ENCODE results near the gene TFE3. TPM values are rescaled to one million over a fixed set of nuclear protein-coding genes. Genes with fewer than 3 reads are reported as not detected.
A peak's percentile ranks its signal among the peaks of the same experiment; 100 is the strongest.

TFE3 gene
- total RNA-seq, 2 experiments from 2014 or later, result 27.1 to 27.5 TPM

GRCh38 chrX:49037883-49038475 is 5.2 kb downstream of the TFE3 start:
- intact Hi-C loops (cut with DNase I, micrococcal nuclease), result no loop called here
- Mint-ChIP-seq H3K27me3 (no peaks in the 10 kb centered on the region), H3K27ac (no peak overlapping the region)

DNA sequence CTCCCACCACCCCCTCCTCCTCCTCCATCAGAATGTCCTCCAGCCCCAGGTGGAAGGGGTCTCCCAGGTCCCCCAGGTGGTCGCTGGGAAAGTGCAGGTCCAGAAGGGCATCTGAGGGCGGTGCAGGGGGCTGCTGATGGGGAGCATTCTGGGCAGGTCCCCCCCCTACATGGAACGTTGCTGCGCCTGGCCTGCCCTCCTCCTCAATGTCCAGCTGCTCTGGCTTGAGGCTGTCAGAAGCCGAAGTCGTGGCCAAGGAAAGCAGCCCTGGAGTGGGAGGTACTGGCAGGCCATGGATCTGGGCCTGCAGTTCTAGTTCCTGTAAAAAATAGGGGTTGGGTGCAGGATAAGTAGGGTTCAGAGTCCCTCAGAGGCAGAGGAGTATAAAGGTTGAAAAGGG is 12.9 kb downstream of the TFE3 start:
- Mint-ChIP-seq H3K27ac (no peak overlapping the region), H3K27me3 (no peaks in the 10 kb centered on the region), H3K4me1 (no peaks in the 10 kb centered on the region), H3K9me3 (ENCODE audit: low read depth) (no peaks in the 10 kb centered on the region), H3K36me3 (ENCODE audit: low read depth) (peaks cover 17% of the 10 kb centered on the region), H3K4me3 (no peak overlapping the region)
- intact Hi-C loops (cut with DNase I, micrococcal nuclease), result no loop called here
- ChIA-PET CTCF (no interaction called here), POLR2A (no interaction called here)
- ATAC-seq, result no peak
- DNase-seq, result no peak

More at GRCh38 chrX:49037883-49038475, 5.2 kb downstream of the TFE3 start:
- no peak for DNase-seq
- CTCF ChIA-PET, result interaction anchor here (0.8 kb wide), 1 partner anchor 53 kb away, joined by 3 read pairs; no protein-coding TSS in a partner anchor
- POLR2A ChIA-PET, result no interaction called here
- no peak for ATAC-seq
- Mint-ChIP-seq H3K4me1 (peaks cover 35% of the 10 kb centered on the region), H3K4me3 (no peak overlapping the region), H3K36me3 (ENCODE audit: low read depth) (peaks cover 28% of the 10 kb centered on the region), H3K9me3 (ENCODE audit: low read depth) (no peaks in the 10 kb centered on the region)

DNA sequence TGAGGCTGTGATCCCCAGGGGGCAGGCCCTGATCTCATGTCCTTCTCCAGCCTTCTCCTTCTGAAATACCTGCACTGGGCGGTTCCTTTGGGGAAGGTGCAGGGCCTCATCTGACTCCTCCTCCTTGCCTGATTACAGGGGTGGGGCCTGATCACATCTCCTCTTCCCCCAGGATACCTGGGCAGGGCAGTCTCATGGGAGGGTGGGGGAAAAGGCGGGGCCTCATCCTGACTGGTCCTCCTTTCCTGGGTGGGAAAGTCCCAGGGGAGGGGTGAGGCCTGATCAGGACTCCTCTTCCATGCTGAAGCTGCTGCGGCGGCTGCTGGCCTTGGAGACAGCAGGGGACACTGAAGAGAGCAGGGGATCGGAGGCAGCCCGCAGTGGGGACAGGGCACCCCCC is 13.3 kb downstream of the TFE3 start:
- H3K27me3 Mint-ChIP-seq, result no peaks in the 10 kb centered on the region
- H3K27ac Mint-ChIP-seq, result no peak overlapping the region
- ATAC-seq, result no peak
- peaks cover 17% of the 10 kb centered on the region for H3K36me3 Mint-ChIP-seq (ENCODE audit: low read depth)
- POLR2A ChIA-PET, result no interaction called here
- no peak for DNase-seq
- H3K4me3 Mint-ChIP-seq, result no peak overlapping the region
- H3K9me3 Mint-ChIP-seq (ENCODE audit: low read depth), result no peaks in the 10 kb centered on the region
- H3K4me1 Mint-ChIP-seq, result no peaks in the 10 kb centered on the region
- CTCF ChIA-PET, result no interaction called here
- intact Hi-C loops (cut with DNase I, micrococcal nuclease), result no loop called here

- no peak for DNase-seq
- CTCF ChIA-PET, result no interaction called here
- intact Hi-C loops (cut with DNase I, micrococcal nuclease), result no loop called here
- H3K27me3 Mint-ChIP-seq, result no peaks in the 10 kb centered on the region
- POLR2A ChIA-PET, result no interaction called here
- H3K9me3 Mint-ChIP-seq (ENCODE audit: low read depth), result no peaks in the 10 kb centered on the region
- ATAC-seq, result no peak
- no peak overlapping the region for H3K4me3 Mint-ChIP-seq
- H3K4me1 Mint-ChIP-seq, result peaks cover 3% of the 10 kb centered on the region
- H3K36me3 Mint-ChIP-seq (ENCODE audit: low read depth), result peaks cover 4% of the 10 kb centered on the region
- no peak overlapping the region for H3K27ac Mint-ChIP-seq
These were observed 23.4 kb downstream of the TFE3 start for GRCh38 chrX:49019599-49020249.

- H3K4me1 Mint-ChIP-seq, result peaks cover 3% of the 10 kb centered on the region
- intact Hi-C loops (cut with DNase I, micrococcal nuclease), result no loop called here
- no peaks in the 10 kb centered on the region for H3K36me3 Mint-ChIP-seq (ENCODE audit: low read depth)
- ChIA-PET POLR2A (no interaction called here), CTCF (no interaction called here)
- H3K9me3 Mint-ChIP-seq (ENCODE audit: low read depth), result no peaks in the 10 kb centered on the region
- DNase-seq, result no peak
- no peak for ATAC-seq
- H3K4me3 Mint-ChIP-seq, result no peak overlapping the region
- H3K27ac Mint-ChIP-seq, result no peak overlapping the region
- H3K27me3 Mint-ChIP-seq, result no peaks in the 10 kb centered on the region
These were observed 24.1 kb downstream of the TFE3 start for GRCh38 chrX:49019050-49019449.

- CTCF ChIA-PET, result no interaction called here
- Mint-ChIP-seq H3K4me3 (no peak overlapping the region), H3K27ac (no peak overlapping the region), H3K36me3 (ENCODE audit: low read depth) (peaks cover 15% of the 10 kb centered on the region), H3K4me1 (peaks cover 22% of the 10 kb centered on the region), H3K9me3 (ENCODE audit: low read depth) (no peaks in the 10 kb centered on the region), H3K27me3 (no peaks in the 10 kb centered on the region)
- intact Hi-C loops (cut with DNase I, micrococcal nuclease), result loop anchor here (2.0 to 5.0 kb wide), 5 partner anchors 46 to 265 kb away; partner anchors contain the start of genes OTUD5 (in 1 of the 2) and PPP1R3F (in 1 of the 2)
- DNase-seq (no peak), ATAC-seq (no peak)
- POLR2A ChIA-PET, result no interaction called here
These were observed 39.5 kb downstream of the TFE3 start for GRCh38 chrX:49003696-49004095.

GRCh38 chrX:49002091-49002935 is 40.8 kb downstream of the TFE3 start, which contains the start of gene GRIPAP1:
Gene GRIPAP1 (minus strand): TSS chrX:49002264. CDS start chrX:49002229, 35 bp downstream.
- peak within 1 kb of the TSS; percentile 97 for H3K4me3 Mint-ChIP-seq

GRCh38 chrX:49001521-49002090 is 41.6 kb downstream of the TFE3 start:
- peaks cover 36% of the 10 kb centered on the region for H3K4me1 Mint-ChIP-seq
- CTCF ChIA-PET, result interaction anchor here (0.6 to 1.3 kb wide), 3 partner anchors 42 to 226 kb away, joined by 4 to 5 read pairs (median 4); partner anchors contain the start of gene TFE3

More at GRCh38 chrX:49002091-49002935, 40.8 kb downstream of the TFE3 start, which contains the start of gene GRIPAP1:
- peak; percentile 87 for DNase-seq
- Mint-ChIP-seq H3K4me1 (peaks cover 34% of the 10 kb centered on the region), H3K27me3 (no peaks in the 10 kb centered on the region), H3K9me3 (ENCODE audit: low read depth) (no peaks in the 10 kb centered on the region), H3K36me3 (ENCODE audit: low read depth) (peaks cover 27% of the 10 kb centered on the region), H3K27ac (peak within 1 kb of the TSS; percentile 98)
- peak; percentile 82 for ATAC-seq
- ChIA-PET CTCF (interaction anchor here (0.6 to 1.3 kb wide), 4 partner anchors 41 to 227 kb away, joined by 3 to 5 read pairs (median 4); partner anchors contain the start of gene TFE3), POLR2A (interaction anchor here (1.0 kb wide), 1 partner anchor 326 kb away, joined by 7 read pairs; no protein-coding TSS in a partner anchor)
- intact Hi-C loops (cut with DNase I, micrococcal nuclease), result loop anchor here (1.0 to 5.0 kb wide), 13 partner anchors 41 to 428 kb away; partner anchors contain the start of genes TFE3 (in 2 of the 2), OTUD5 (in 1 of the 2), PPP1R3F (in 1 of the 2) and PRAF2 (in 1 of the 2)

GRCh38 chrX:49000636-49001035 is 42.5 kb downstream of the TFE3 start:
- ATAC-seq, result no peak
- Mint-ChIP-seq H3K9me3 (ENCODE audit: low read depth) (no peaks in the 10 kb centered on the region), H3K27ac (no peak overlapping the region), H3K4me3 (peak overlapping the region; percentile 97), H3K27me3 (no peaks in the 10 kb centered on the region), H3K4me1 (peaks cover 36% of the 10 kb centered on the region), H3K36me3 (ENCODE audit: low read depth) (peaks cover 36% of the 10 kb centered on the region)
- POLR2A ChIA-PET, result no interaction called here
- intact Hi-C loops (cut with DNase I, micrococcal nuclease), result loop anchor here in 1 of 2 experiments (5.0 kb wide), 1 partner anchor 43 kb away; the partner anchor contains the start of gene OTUD5
- DNase-seq, result no peak
- CTCF ChIA-PET, result no interaction called here

More at GRCh38 chrX:49001521-49002090, 41.6 kb downstream of the TFE3 start:
- Mint-ChIP-seq H3K27me3 (no peaks in the 10 kb centered on the region), H3K4me3 (peak overlapping the region; percentile 97), H3K36me3 (ENCODE audit: low read depth) (peaks cover 34% of the 10 kb centered on the region), H3K9me3 (ENCODE audit: low read depth) (no peaks in the 10 kb centered on the region), H3K27ac (peak overlapping the region; percentile 98)
- DNase-seq (peak; percentile 62), ATAC-seq (peak; percentile 53)
- POLR2A ChIA-PET, result interaction anchor here (1.0 kb wide), 1 partner anchor 325 kb away, joined by 7 read pairs; no protein-coding TSS in a partner anchor
- intact Hi-C loops (cut with DNase I, micrococcal nuclease), result loop anchor here (1.0 to 5.0 kb wide), 13 partner anchors 42 to 427 kb away; partner anchors contain the start of genes TFE3 (in 2 of the 2), OTUD5 (in 1 of the 2), PPP1R3F (in 1 of the 2) and PRAF2 (in 1 of the 2)

- H3K27ac Mint-ChIP-seq, result no peak overlapping the region
- H3K9me3 Mint-ChIP-seq (ENCODE audit: low read depth), result no peaks in the 10 kb centered on the region
- no peaks in the 10 kb centered on the region for H3K27me3 Mint-ChIP-seq
- ChIA-PET POLR2A (no interaction called here), CTCF (interaction anchor here (1.7 kb wide), 1 partner anchor 40 kb away, joined by 5 read pairs; no protein-coding TSS in a partner anchor)
- ATAC-seq, result no peak
- intact Hi-C loops (cut with DNase I, micrococcal nuclease), result no loop called here
- DNase-seq, result peak; percentile 30
- no peak overlapping the region for H3K4me3 Mint-ChIP-seq
- H3K36me3 Mint-ChIP-seq (ENCODE audit: low read depth), result peaks cover 39% of the 10 kb centered on the region
- peaks cover 36% of the 10 kb centered on the region for H3K4me1 Mint-ChIP-seq
These were observed 44.1 kb downstream of the TFE3 start for GRCh38 chrX:48999030-48999429.

- CTCF ChIA-PET, result interaction anchor here (1.7 kb wide), 1 partner anchor 40 kb away, joined by 5 read pairs; no protein-coding TSS in a partner anchor
- DNase-seq (no peak), ATAC-seq (no peak)
- peaks cover 36% of the 10 kb centered on the region for H3K4me1 Mint-ChIP-seq
- POLR2A ChIA-PET, result no interaction called here
- H3K9me3 Mint-ChIP-seq (ENCODE audit: low read depth), result no peaks in the 10 kb centered on the region
- H3K27me3 Mint-ChIP-seq, result no peaks in the 10 kb centered on the region
- no peak overlapping the region for H3K27ac Mint-ChIP-seq
- H3K4me3 Mint-ChIP-seq, result no peak overlapping the region
- intact Hi-C loops (cut with DNase I, micrococcal nuclease), result no loop called here
- peaks cover 39% of the 10 kb centered on the region for H3K36me3 Mint-ChIP-seq (ENCODE audit: low read depth)
These were observed 44.8 kb downstream of the TFE3 start for GRCh38 chrX:48998391-48998790.

Data from activated CD4-positive, alpha-beta T cell treated with anti-CD3 and anti-CD28 coated beads for 36 hours (primary cell).